SK-N-MC (cell line): ENCODE results near the gene DCHS1.

Experiments
- EZH2 ChIP-seq: fragments of 200-600 bp; sonication (generic); IDR thresholded peaks from one replicate; pipeline ENCODE4 v1.6.1; 2017; ENCODE audit warnings: antibody characterized with exemption
- FOXP2 ChIP-seq: optimal IDR thresholded peaks from 2 replicates; pipeline ENCODE3; 2011; ENCODE audit warnings: mild to moderate bottlenecking, moderate library complexity; ENCODE audit not compliant: insufficient read depth; ENCODE audit errors: extremely low read length, control extremely low read depth
- POLR2AphosphoS5 ChIP-seq: IDR thresholded peaks from 2 replicates; pipeline ENCODE4 v1.6.1; 2012; ENCODE audit warnings: mild to moderate bottlenecking, low read depth, low read length, borderline replicate concordance

- TF ChIP-seq POLR2AphosphoS5 = no peak
- no peak for TF ChIP-seq EZH2
- no peak for TF ChIP-seq FOXP2
Observed at GRCh38 chr11:6571434-6572008, 84.1 kb downstream of the DCHS1 start.
